ENCODE results near the gene NRXN3.

The NRXN3 gene

GRCh38 chr14:78316052-78316451, 145.9 kb downstream of the NRXN3 start:
- Histone ChIP-seq H3K27ac (ENCODE audit: low read depth, low read length) (no peak overlapping the region), H3K4me1 (ENCODE audit: control insufficient read depth, insufficient read depth, low read length) (no peaks in the 10 kb centered on the region), H3K9ac (ENCODE audit: low read length) (no peak overlapping the region), H3K4me3 (ENCODE audit: low read length) (no peak overlapping the region), H3K36me3 (ENCODE audit: control insufficient read depth, insufficient read depth, low read length) (no peaks in the 10 kb centered on the region), H3K27me3 (ENCODE audit: control insufficient read depth, insufficient read depth, low read length) (no peaks in the 10 kb centered on the region)

GRCh38 chr14:78316786-78317185, 146.6 kb downstream of the NRXN3 start:
- H3K36me3 ChIP-seq (ENCODE audit: control insufficient read depth, insufficient read depth, low read length), result no peaks in the 10 kb centered on the region
- H3K9ac ChIP-seq (ENCODE audit: low read length), result no peak overlapping the region
- no peak overlapping the region for H3K4me3 ChIP-seq (ENCODE audit: low read length)
- H3K4me1 ChIP-seq (ENCODE audit: control insufficient read depth, insufficient read depth, low read length), result no peaks in the 10 kb centered on the region
- H3K27me3 ChIP-seq (ENCODE audit: control insufficient read depth, insufficient read depth, low read length), result no peaks in the 10 kb centered on the region
- no peak overlapping the region for H3K27ac ChIP-seq (ENCODE audit: low read depth, low read length)

GRCh38 chr14:78319406-78319805, 149.2 kb downstream of the NRXN3 start:
- Histone ChIP-seq H3K4me1 (ENCODE audit: control insufficient read depth, insufficient read depth, low read length) (no peaks in the 10 kb centered on the region), H3K9ac (ENCODE audit: low read length) (no peak overlapping the region), H3K36me3 (ENCODE audit: control insufficient read depth, insufficient read depth, low read length) (no peaks in the 10 kb centered on the region), H3K27me3 (ENCODE audit: control insufficient read depth, insufficient read depth, low read length) (no peaks in the 10 kb centered on the region), H3K27ac (ENCODE audit: low read depth, low read length) (no peak overlapping the region), H3K4me3 (ENCODE audit: low read length) (no peak overlapping the region)

DNA sequence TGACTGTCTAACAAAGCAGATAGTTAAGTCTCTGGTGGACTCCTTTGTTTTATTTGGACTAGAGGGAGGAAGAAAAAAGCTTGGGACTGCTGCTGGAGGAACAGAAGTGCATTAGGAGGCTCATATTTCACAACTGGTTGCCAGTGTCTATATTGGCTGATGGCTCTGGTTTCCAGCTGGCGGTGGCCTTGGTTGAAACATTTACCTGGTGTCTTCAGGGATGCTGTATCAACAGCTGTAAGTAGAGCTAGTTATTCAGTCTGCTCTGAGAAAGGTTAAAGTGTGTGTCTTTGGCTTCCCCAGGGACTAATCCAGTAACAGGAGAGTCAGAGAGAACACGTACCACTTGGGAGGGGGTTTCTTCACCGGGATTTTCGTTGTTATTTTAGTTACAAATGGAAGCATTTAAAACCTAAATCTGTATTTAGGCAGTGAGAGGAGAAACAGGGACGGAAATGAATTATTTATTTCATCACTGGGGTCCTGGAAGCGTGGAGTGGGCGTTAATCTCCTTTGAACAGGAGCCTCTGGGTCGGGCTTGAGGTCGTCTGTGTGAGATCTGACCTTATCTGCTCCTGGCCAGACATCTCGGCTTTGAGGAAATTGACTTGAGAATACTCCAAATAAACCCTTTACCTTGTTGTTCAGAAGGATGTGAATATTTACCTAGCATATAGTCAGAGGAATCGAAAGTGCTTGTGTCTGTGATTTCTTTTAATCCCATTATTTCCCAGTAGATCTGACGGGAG, 149.9 kb downstream of the NRXN3 start:
- no peak overlapping the region for H3K4me3 ChIP-seq (ENCODE audit: low read length)
- no peak overlapping the region for H3K27ac ChIP-seq (ENCODE audit: low read depth, low read length)
- no peaks in the 10 kb centered on the region for H3K27me3 ChIP-seq (ENCODE audit: control insufficient read depth, insufficient read depth, low read length)
- H3K9ac ChIP-seq (ENCODE audit: low read length), result no peak overlapping the region
- no peaks in the 10 kb centered on the region for H3K36me3 ChIP-seq (ENCODE audit: control insufficient read depth, insufficient read depth, low read length)
- H3K4me1 ChIP-seq (ENCODE audit: control insufficient read depth, insufficient read depth, low read length), result no peaks in the 10 kb centered on the region

- Histone ChIP-seq H3K9ac (ENCODE audit: low read length) (no peak overlapping the region), H3K27me3 (ENCODE audit: control insufficient read depth, insufficient read depth, low read length) (no peaks in the 10 kb centered on the region), H3K4me1 (ENCODE audit: control insufficient read depth, insufficient read depth, low read length) (no peaks in the 10 kb centered on the region), H3K36me3 (ENCODE audit: control insufficient read depth, insufficient read depth, low read length) (no peaks in the 10 kb centered on the region), H3K27ac (ENCODE audit: low read depth, low read length) (no peak overlapping the region), H3K4me3 (ENCODE audit: low read length) (no peak overlapping the region)
Observed at GRCh38 chr14:78324353-78324752, 154.2 kb downstream of the NRXN3 start.

DNA sequence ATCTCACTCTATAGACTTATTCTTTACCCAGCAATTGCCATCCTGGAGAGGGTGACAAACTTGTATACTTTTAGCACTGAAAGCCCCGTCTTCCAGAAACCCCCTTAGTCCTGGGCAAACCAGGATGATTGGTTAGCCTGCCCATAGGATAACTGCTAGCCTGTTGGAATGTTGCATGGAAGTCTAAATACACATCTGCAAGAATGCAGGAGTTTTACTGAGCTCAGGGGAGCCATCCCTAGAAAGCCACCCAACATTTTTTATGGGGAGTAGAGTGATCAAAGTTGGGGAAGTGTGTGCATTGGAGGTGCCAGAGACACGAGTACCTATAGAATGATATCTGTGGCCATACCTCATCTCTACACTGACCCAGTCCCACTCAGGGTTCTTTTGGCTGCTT, 155.7 kb downstream of the NRXN3 start:
- no peak overlapping the region for H3K27ac ChIP-seq (ENCODE audit: low read depth, low read length)
- no peak overlapping the region for H3K9ac ChIP-seq (ENCODE audit: low read length)
- no peaks in the 10 kb centered on the region for H3K27me3 ChIP-seq (ENCODE audit: control insufficient read depth, insufficient read depth, low read length)
- no peaks in the 10 kb centered on the region for H3K4me1 ChIP-seq (ENCODE audit: control insufficient read depth, insufficient read depth, low read length)
- no peaks in the 10 kb centered on the region for H3K36me3 ChIP-seq (ENCODE audit: control insufficient read depth, insufficient read depth, low read length)
- no peak overlapping the region for H3K4me3 ChIP-seq (ENCODE audit: low read length)

DNA sequence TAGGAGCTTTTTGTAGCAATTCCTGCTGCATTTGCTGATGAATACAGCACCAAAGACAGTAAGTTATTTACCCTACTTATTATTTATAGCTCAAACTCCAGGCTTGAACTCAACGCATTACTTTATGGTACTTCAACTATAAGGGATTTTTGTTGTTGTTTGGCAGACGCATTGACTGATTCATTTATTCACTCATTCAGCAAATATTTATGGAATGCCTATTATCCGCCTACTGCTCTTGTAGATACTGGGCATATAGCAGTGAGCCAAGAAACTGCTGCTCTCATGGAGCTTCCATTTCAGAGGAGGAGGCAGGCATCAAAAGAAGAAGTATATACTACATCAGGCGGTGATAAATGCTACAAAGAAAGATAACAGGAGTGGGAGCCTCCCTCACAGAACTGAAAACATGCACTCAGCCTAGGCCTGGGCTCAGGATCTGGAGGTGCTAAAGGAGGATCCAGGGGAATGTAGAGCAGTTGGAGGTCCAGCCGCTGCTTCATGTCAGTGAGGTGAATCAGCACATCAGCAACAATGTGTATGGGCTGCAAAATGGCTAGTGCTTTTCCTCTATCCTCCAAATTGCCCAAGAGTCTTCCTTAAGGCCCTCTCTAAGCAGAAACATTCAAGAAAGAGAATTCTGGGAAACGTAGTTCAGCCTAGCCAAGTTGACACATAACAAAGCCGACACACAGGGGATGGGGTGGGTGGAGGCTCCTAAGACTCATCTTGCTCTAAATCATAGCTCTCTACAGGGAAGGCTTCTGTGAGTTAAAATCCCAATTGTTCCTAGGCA, 157.5 kb downstream of the NRXN3 start:
- Histone ChIP-seq H3K4me1 (ENCODE audit: control insufficient read depth, insufficient read depth, low read length) (no peaks in the 10 kb centered on the region), H3K36me3 (ENCODE audit: control insufficient read depth, insufficient read depth, low read length) (no peaks in the 10 kb centered on the region), H3K4me3 (ENCODE audit: low read length) (no peak overlapping the region), H3K27ac (ENCODE audit: low read depth, low read length) (no peak overlapping the region), H3K9ac (ENCODE audit: low read length) (no peak overlapping the region), H3K27me3 (ENCODE audit: control insufficient read depth, insufficient read depth, low read length) (no peaks in the 10 kb centered on the region)

- Histone ChIP-seq H3K4me1 (ENCODE audit: control insufficient read depth, insufficient read depth, low read length) (no peaks in the 10 kb centered on the region), H3K9ac (ENCODE audit: low read length) (no peak overlapping the region), H3K27ac (ENCODE audit: low read depth, low read length) (no peak overlapping the region), H3K36me3 (ENCODE audit: control insufficient read depth, insufficient read depth, low read length) (no peaks in the 10 kb centered on the region), H3K27me3 (ENCODE audit: control insufficient read depth, insufficient read depth, low read length) (no peaks in the 10 kb centered on the region), H3K4me3 (ENCODE audit: low read length) (no peak overlapping the region)
Observed at GRCh38 chr14:78329371-78329770, 159.2 kb downstream of the NRXN3 start.

- Histone ChIP-seq H3K27ac (ENCODE audit: low read depth, low read length) (no peak overlapping the region), H3K4me3 (ENCODE audit: low read length) (no peak overlapping the region), H3K9ac (ENCODE audit: low read length) (no peak overlapping the region), H3K27me3 (ENCODE audit: control insufficient read depth, insufficient read depth, low read length) (no peaks in the 10 kb centered on the region), H3K36me3 (ENCODE audit: control insufficient read depth, insufficient read depth, low read length) (no peaks in the 10 kb centered on the region), H3K4me1 (ENCODE audit: control insufficient read depth, insufficient read depth, low read length) (no peaks in the 10 kb centered on the region)
Observed at GRCh38 chr14:78335531-78335930, 165.4 kb downstream of the NRXN3 start.

- no peaks in the 10 kb centered on the region for H3K27me3 ChIP-seq (ENCODE audit: control insufficient read depth, insufficient read depth, low read length)
- no peak overlapping the region for H3K9ac ChIP-seq (ENCODE audit: low read length)
- H3K4me3 ChIP-seq (ENCODE audit: low read length), result no peak overlapping the region
- no peaks in the 10 kb centered on the region for H3K36me3 ChIP-seq (ENCODE audit: control insufficient read depth, insufficient read depth, low read length)
- H3K4me1 ChIP-seq (ENCODE audit: control insufficient read depth, insufficient read depth, low read length), result no peaks in the 10 kb centered on the region
- H3K27ac ChIP-seq (ENCODE audit: low read depth, low read length), result no peak overlapping the region
Observed at GRCh38 chr14:78340250-78340649, 170.1 kb downstream of the NRXN3 start.

GRCh38 chr14:78341827-78342389, 171.7 kb downstream of the NRXN3 start:
- H3K36me3 ChIP-seq (ENCODE audit: control insufficient read depth, insufficient read depth, low read length), result no peaks in the 10 kb centered on the region
- H3K4me1 ChIP-seq (ENCODE audit: control insufficient read depth, insufficient read depth, low read length), result no peaks in the 10 kb centered on the region
- no peak overlapping the region for H3K4me3 ChIP-seq (ENCODE audit: low read length)
- no peaks in the 10 kb centered on the region for H3K27me3 ChIP-seq (ENCODE audit: control insufficient read depth, insufficient read depth, low read length)
- no peak overlapping the region for H3K9ac ChIP-seq (ENCODE audit: low read length)
- no peak overlapping the region for H3K27ac ChIP-seq (ENCODE audit: low read depth, low read length)

DNA sequence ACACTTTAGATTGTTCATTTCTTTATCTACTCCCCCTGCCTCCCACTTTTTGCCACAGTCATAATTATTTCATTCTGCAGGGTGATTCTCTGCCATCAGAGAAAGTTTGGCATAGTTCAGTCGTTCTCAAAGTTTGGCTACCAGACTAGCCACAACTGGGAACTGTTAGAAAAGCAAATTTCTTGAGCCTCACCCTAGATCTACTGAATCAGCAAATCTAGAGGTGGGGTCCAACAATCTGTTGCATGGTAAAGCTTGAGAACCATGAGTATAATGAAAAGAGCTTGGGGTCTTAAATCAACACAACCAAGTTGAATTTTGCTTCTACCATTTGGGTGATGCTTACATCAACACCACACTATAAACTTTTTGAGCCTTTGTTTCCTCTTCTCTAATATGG, 172.7 kb downstream of the NRXN3 start:
- no peaks in the 10 kb centered on the region for H3K4me1 ChIP-seq (ENCODE audit: control insufficient read depth, insufficient read depth, low read length)
- no peaks in the 10 kb centered on the region for H3K27me3 ChIP-seq (ENCODE audit: control insufficient read depth, insufficient read depth, low read length)
- no peak overlapping the region for H3K9ac ChIP-seq (ENCODE audit: low read length)
- H3K36me3 ChIP-seq (ENCODE audit: control insufficient read depth, insufficient read depth, low read length), result no peaks in the 10 kb centered on the region
- no peak overlapping the region for H3K27ac ChIP-seq (ENCODE audit: low read depth, low read length)
- no peak overlapping the region for H3K4me3 ChIP-seq (ENCODE audit: low read length)
